Trophoblast cell (in vitro differentiated cells and primary cell): ENCODE data around the gene MEN1.
A peak's percentile ranks its signal among the peaks of the same experiment; 100 is the strongest.

Source experiments
- DNase-seq, 2 donors: peaks; one replicate each; pipeline ENCODE4 v3.0.0-alpha.2; 2016
- H2AFZ ChIP-seq: 2 replicates; pipeline ENCODE4 v1.6.1; 2013; ENCODE audit warnings: low read length, moderate library complexity, mild to moderate bottlenecking; ENCODE audit not compliant: insufficient read depth, poor library complexity
- H2AK5ac ChIP-seq: 2 replicates; pipeline ENCODE4 v1.6.1; 2013; ENCODE audit warnings: mild to moderate bottlenecking, low read length
- H2BK120ac ChIP-seq: 2 replicates; pipeline ENCODE4 v1.6.1; 2013; ENCODE audit warnings: low read length, mild to moderate bottlenecking, moderate library complexity; ENCODE audit not compliant: insufficient read depth, poor library complexity
- H2BK12ac ChIP-seq: 2 replicates; pipeline ENCODE4 v1.6.1; 2013; ENCODE audit warnings: mild to moderate bottlenecking, low read length, moderate library complexity
- H2BK5ac ChIP-seq: 2 replicates; pipeline ENCODE4 v1.6.1; 2013; ENCODE audit warnings: low read length, low read depth, moderate library complexity, mild to moderate bottlenecking; ENCODE audit not compliant: poor library complexity
- H3K14ac ChIP-seq: 2 replicates; pipeline ENCODE4 v1.6.1; 2013; ENCODE audit warnings: mild to moderate bottlenecking, low read length
- H3K18ac ChIP-seq: 2 replicates; pipeline ENCODE4 v1.6.1; 2013; ENCODE audit warnings: mild to moderate bottlenecking, low read length
- H3K23ac ChIP-seq: 2 replicates; pipeline ENCODE4 v1.6.1; 2013; ENCODE audit warnings: low read length
- H3K27ac ChIP-seq: 2 replicates; pipeline ENCODE4 v1.5.1; 2013; ENCODE audit warnings: low read depth, mild to moderate bottlenecking, inconsistent platforms, low read length, moderate library complexity
- H3K27me3 ChIP-seq: 2 replicates; pipeline ENCODE4 v1.6.1; 2013; ENCODE audit warnings: inconsistent platforms, mild to moderate bottlenecking, low read length, moderate library complexity; ENCODE audit not compliant: insufficient read depth
- H3K36me3 ChIP-seq, 2 experiments: 1 replicate in 1 of 2; 2 replicates in 1 of 2; pipeline ENCODE4 v1.6.1; 2013; ENCODE audit warnings: low read length in 2 of 2, mild to moderate bottlenecking in 2 of 2, moderate library complexity in 1 of 2; ENCODE audit not compliant: insufficient read depth in 2 of 2, control insufficient read depth in 1 of 2
- H3K4ac ChIP-seq: 2 replicates; pipeline ENCODE4 v1.6.1; 2013; ENCODE audit warnings: low read depth, mild to moderate bottlenecking, low read length, moderate library complexity
- H3K4me1 ChIP-seq, 2 experiments: 1 replicate in 1 of 2; 2 replicates in 1 of 2; pipeline ENCODE4 v1.6.1; 2013; ENCODE audit warnings: low read length in 2 of 2, mild to moderate bottlenecking in 2 of 2, moderate library complexity in 1 of 2; ENCODE audit not compliant: insufficient read depth in 2 of 2, control insufficient read depth in 1 of 2
- H3K4me2 ChIP-seq: 2 replicates; pipeline ENCODE4 v1.6.1; 2013; ENCODE audit warnings: inconsistent platforms, mild to moderate bottlenecking, low read length, moderate library complexity
- H3K4me3 ChIP-seq: 2 replicates; pipeline ENCODE4 v1.5.1; 2013; ENCODE audit warnings: mild to moderate bottlenecking, low read depth, low read length, inconsistent platforms
- H3K79me1 ChIP-seq: one replicate; pipeline ENCODE4 v1.6.1; 2013; ENCODE audit warnings: low read length
- H3K79me2 ChIP-seq: 2 replicates; pipeline ENCODE4 v1.6.1; 2013; ENCODE audit warnings: low read length, mild to moderate bottlenecking; ENCODE audit not compliant: control insufficient read depth, insufficient read depth, poor library complexity
- H3K9ac ChIP-seq: 2 replicates; pipeline ENCODE4 v1.6.1; 2013; ENCODE audit warnings: mild to moderate bottlenecking, low read length
- H3K9me3 ChIP-seq: 2 replicates; pipeline ENCODE4 v1.6.1; 2013; ENCODE audit warnings: low read depth, mild to moderate bottlenecking, control low read depth, inconsistent platforms, low read length; ENCODE audit not compliant: insufficient read depth
- H4K12ac ChIP-seq: 2 replicates; pipeline ENCODE4 v1.6.1; 2013; ENCODE audit warnings: low read depth, mild to moderate bottlenecking, low read length, moderate library complexity
- H4K8ac ChIP-seq: 2 replicates; pipeline ENCODE4 v1.6.1; 2013; ENCODE audit warnings: low read depth, mild to moderate bottlenecking, low read length, moderate library complexity
- H4K91ac ChIP-seq: one replicate; pipeline ENCODE4 v1.6.1; 2013; ENCODE audit warnings: low read depth, mild to moderate bottlenecking, low read length, moderate library complexity
- WGBS: extraction: QIAGEN DNeasy Blood & Tissue Kit; methylation state at CpG from one replicate; pipeline ENCODE4 v1.1.7; 2013; ENCODE audit warnings: missing lambda C conversion rate; ENCODE audit not compliant: insufficient read length, insufficient coverage; ENCODE audit errors: extremely low coverage; 5-methylcytosine and 5-hydroxymethylcytosine counted together

MEN1 gene

GRCh38 chr11:64762277-64762673, 48.1 kb downstream of the MEN1 start:
- H2BK120ac ChIP-seq, result no peak overlapping the region
- peaks cover 12 to 15% of the 10 kb centered on the region in 2 experiments for H3K4me1 ChIP-seq
- no peaks in the 10 kb centered on the region for H3K27me3 ChIP-seq
- H2AFZ ChIP-seq, result no peak overlapping the region
- H3K27ac ChIP-seq, result no peak overlapping the region
- H4K8ac ChIP-seq, result no peak overlapping the region
- no peak overlapping the region for H2BK5ac ChIP-seq
- H4K12ac ChIP-seq, result peak overlapping the region; percentile 45
- no peak overlapping the region for H2AK5ac ChIP-seq
- H2BK12ac ChIP-seq, result no peak overlapping the region
- H3K4me2 ChIP-seq, result no peak overlapping the region
- H3K18ac ChIP-seq, result no peak overlapping the region
- H3K79me2 ChIP-seq, result no peaks in the 10 kb centered on the region
- peaks cover 47 to 52% of the 10 kb centered on the region in 2 experiments for H3K36me3 ChIP-seq
- no peaks in the 10 kb centered on the region for H3K79me1 ChIP-seq
- H3K4me3 ChIP-seq, result no peak overlapping the region
- H3K14ac ChIP-seq, result no peak overlapping the region
- H3K9me3 ChIP-seq, result no peaks in the 10 kb centered on the region
- H4K91ac ChIP-seq, result no peak overlapping the region
- H3K9ac ChIP-seq, result no peak overlapping the region
- WGBS, result no CpG with 5 or more reads among the region's 5 CpGs
- no peak overlapping the region for H3K23ac ChIP-seq
- no peak for DNase-seq
- no peak overlapping the region for H3K4ac ChIP-seq

- Histone ChIP-seq H3K36me3 (peaks cover 34 to 38% of the 10 kb centered on the region in 2 experiments), H3K79me2 (no peaks in the 10 kb centered on the region)
- no CpG with 5 or more reads among the region's 7 CpGs for WGBS
Measured at GRCh38 chr11:64760759-64761420, 49.5 kb downstream of the MEN1 start.

GRCh38 chr11:64759722-64760719, 50.3 kb downstream of the MEN1 start, which contains the start of gene PYGM:
TSS of gene PYGM (minus strand) at chr11:64759974. CDS start at chr11:64759898, 76 bp downstream.
- no peak within 1 kb of the TSS for H3K23ac ChIP-seq
- H2BK12ac ChIP-seq, result no peak within 1 kb of the TSS
- no peak within 1 kb of the TSS for H3K9ac ChIP-seq
- peak within 1 kb of the TSS; percentile 10 for H3K18ac ChIP-seq
- peak within 1 kb of the TSS; percentile 4 for H2AFZ ChIP-seq
- H3K79me2 ChIP-seq, result no peaks in the 10 kb centered on the region
- H3K14ac ChIP-seq, result no peak within 1 kb of the TSS
- no peak within 1 kb of the TSS for H2AK5ac ChIP-seq
- H4K12ac ChIP-seq, result no peak within 1 kb of the TSS
- no peak within 1 kb of the TSS for H4K91ac ChIP-seq
- H3K36me3 ChIP-seq, result peaks cover 25 to 29% of the 10 kb centered on the region in 2 experiments
- DNase-seq, result no peak
- H3K9me3 ChIP-seq, result no peaks in the 10 kb centered on the region
- H3K27ac ChIP-seq, result no peak within 1 kb of the TSS
- no CpG with 5 or more reads among the region's 24 CpGs for WGBS
- no peak within 1 kb of the TSS for H4K8ac ChIP-seq
- H3K4me3 ChIP-seq, result no peak within 1 kb of the TSS
- H3K27me3 ChIP-seq, result no peaks in the 10 kb centered on the region
- H2BK5ac ChIP-seq, result no peak within 1 kb of the TSS
- no peak within 1 kb of the TSS for H3K4ac ChIP-seq
- no peak within 1 kb of the TSS for H2BK120ac ChIP-seq
- peaks cover 12 to 15% of the 10 kb centered on the region in 2 experiments for H3K4me1 ChIP-seq
- H3K79me1 ChIP-seq, result no peaks in the 10 kb centered on the region
- no peak within 1 kb of the TSS for H3K4me2 ChIP-seq

More at GRCh38 chr11:64760759-64761420, 49.5 kb downstream of the MEN1 start:
- no peak for DNase-seq
- no peak overlapping the region for H3K4me3 ChIP-seq
- no peak overlapping the region for H3K4ac ChIP-seq
- H3K9ac ChIP-seq, result no peak overlapping the region
- H4K8ac ChIP-seq, result no peak overlapping the region
- no peak overlapping the region for H3K18ac ChIP-seq
- H3K23ac ChIP-seq, result no peak overlapping the region
- no peaks in the 10 kb centered on the region for H3K9me3 ChIP-seq
- H2BK5ac ChIP-seq, result no peak overlapping the region
- no peaks in the 10 kb centered on the region for H3K79me1 ChIP-seq
- H4K12ac ChIP-seq, result no peak overlapping the region
- no peaks in the 10 kb centered on the region for H3K27me3 ChIP-seq
- H3K27ac ChIP-seq, result no peak overlapping the region
- no peak overlapping the region for H2AK5ac ChIP-seq
- no peak overlapping the region for H2BK12ac ChIP-seq
- H3K4me1 ChIP-seq, result peaks cover 12 to 15% of the 10 kb centered on the region in 2 experiments
- H3K14ac ChIP-seq, result no peak overlapping the region
- no peak overlapping the region for H2BK120ac ChIP-seq
- no peak overlapping the region for H2AFZ ChIP-seq
- no peak overlapping the region for H4K91ac ChIP-seq
- no peak overlapping the region for H3K4me2 ChIP-seq

DNA sequence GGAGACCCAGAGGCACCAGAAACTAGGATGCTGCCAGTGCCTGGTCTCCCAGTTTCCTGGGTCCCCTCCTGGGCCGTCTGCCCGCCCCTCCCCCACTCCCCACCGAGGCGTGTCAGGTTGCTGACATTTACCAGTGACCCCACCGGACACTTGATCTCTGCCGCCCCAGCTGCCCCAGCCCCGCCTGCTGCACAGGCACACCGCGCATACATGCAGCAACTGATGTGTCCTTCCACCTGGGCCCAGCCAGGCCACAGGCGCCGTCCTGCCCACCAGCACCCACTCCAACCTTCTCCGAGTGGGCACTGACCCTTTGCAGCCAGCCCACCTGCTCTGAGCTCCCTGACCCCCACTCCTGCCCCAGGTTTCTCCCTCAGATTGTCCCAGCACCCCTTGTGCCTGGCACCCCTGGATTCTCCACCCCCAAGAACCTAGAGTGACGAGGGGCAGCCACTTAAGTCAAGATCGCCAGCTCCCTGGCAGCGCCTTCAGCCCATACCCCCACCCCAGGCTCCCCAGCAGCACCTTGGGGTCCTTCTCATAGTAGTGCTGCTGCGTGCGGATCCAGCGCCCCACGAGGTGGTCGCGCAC, 51.1 kb downstream of the MEN1 start:
- Histone ChIP-seq H3K4me1 (peaks cover 12 to 15% of the 10 kb centered on the region in 2 experiments), H3K14ac (no peak overlapping the region), H4K12ac (no peak overlapping the region), H3K23ac (no peak overlapping the region), H2AFZ (peak overlapping the region; percentile 4), H3K79me2 (no peaks in the 10 kb centered on the region), H3K4me3 (no peak overlapping the region), H3K36me3 (peaks cover 19 to 22% of the 10 kb centered on the region in 2 experiments), H2BK12ac (no peak overlapping the region), H3K27me3 (no peaks in the 10 kb centered on the region), H4K91ac (no peak overlapping the region), H3K9ac (no peak overlapping the region), H3K18ac (peak overlapping the region; percentile 10), H2AK5ac (no peak overlapping the region), H3K4ac (no peak overlapping the region), H3K79me1 (no peaks in the 10 kb centered on the region), H3K27ac (no peak overlapping the region), H3K9me3 (no peaks in the 10 kb centered on the region), H2BK120ac (no peak overlapping the region), H3K4me2 (no peak overlapping the region), H4K8ac (no peak overlapping the region), H2BK5ac (no peak overlapping the region)
- no peak for DNase-seq
- no CpG with 5 or more reads among the region's 21 CpGs for WGBS
